HEK293 (cell line): ENCODE data around the gene ATP6V0C.
A peak's percentile ranks its signal among the peaks of the same experiment; 100 is the strongest.

Experiments used
- CTCF ChIA-PET: fragments of 350-600 bp; formaldehyde crosslinking; extraction: SDS; loops from one replicate; lab custom pipeline; 2021; ENCODE audit warnings: antibody characterized with exemption; lab: Yijun Ruan, JAX
- POLR2A ChIA-PET: fragments of 300-600 bp; formaldehyde crosslinking; extraction: SDS; loops from one replicate; lab custom pipeline; 2020; ENCODE audit warnings: antibody characterized with exemption, inconsistent platforms; lab: Yijun Ruan, JAX
- H3K27ac ChIP-seq: fragments of 200-500 bp; sonication (Bioruptor generic); 2 replicates; pipeline ENCODE4 v1.5.1; 2014; ENCODE audit warnings: low read depth, low read length, control low read depth, inconsistent platforms; ENCODE audit errors: extremely low read depth
- H3K36me3 ChIP-seq, 2 experiments: fragments of 200-500 bp in 1 of 2; sonication (Bioruptor generic) in 1 of 2; 1 replicate in 1 of 2; 2 replicates in 1 of 2; pipeline ENCODE4 v1.5.1; 2014 to 2017; ENCODE audit warnings: inconsistent platforms in 2 of 2, low read length in 2 of 2; ENCODE audit not compliant: control insufficient read depth in 2 of 2, insufficient read depth in 1 of 2
- H3K4me1 ChIP-seq: fragments of 200-500 bp; sonication (Bioruptor generic); 2 replicates; pipeline ENCODE4 v1.5.1; 2014; ENCODE audit warnings: mild to moderate bottlenecking, low read length, inconsistent platforms; ENCODE audit not compliant: control insufficient read depth, insufficient read depth
- H3K4me3 ChIP-seq: 2 replicates; pipeline ENCODE4 v1.5.1; 2011; ENCODE audit warnings: low read depth, mild to moderate bottlenecking, control low read depth, low read length, moderate library complexity
- H3K9me3 ChIP-seq: fragments of 200-500 bp; sonication (Bioruptor generic); 2 replicates; pipeline ENCODE4 v1.5.1; 2014; ENCODE audit warnings: low read depth, low read length, inconsistent platforms; ENCODE audit not compliant: control insufficient read depth, insufficient read depth
- MZF1 ChIP-seq: fragments of 450-650 bp; formaldehyde crosslinking; IDR thresholded peaks from 2 replicates; pipeline ENCODE4 v1.5.1; 2017; ENCODE audit warnings: missing biosample characterization, missing genetic modification characterization, borderline replicate concordance
- SETDB1 ChIP-seq: IDR thresholded peaks from one replicate; pipeline ENCODE4 v1.6.1; 2017; ENCODE audit warnings: mild to moderate bottlenecking, low read length, moderate library complexity, mixed read lengths; ENCODE audit not compliant: insufficient read length
- ZBTB11 ChIP-seq: fragments of 450-650 bp; formaldehyde crosslinking; conservative IDR thresholded peaks from 2 replicates; pipeline ENCODE4 v1.5.1; 2016; ENCODE audit warnings: low read depth, missing biosample characterization, missing genetic modification characterization
- ZBTB8A ChIP-seq: fragments of 450-650 bp; formaldehyde crosslinking; IDR thresholded peaks from 2 replicates; pipeline ENCODE4 v1.5.1; 2016; ENCODE audit warnings: missing biosample characterization, missing genetic modification characterization
- ZNF214 ChIP-seq: fragments of 450-650 bp; formaldehyde crosslinking; IDR thresholded peaks from 2 replicates; pipeline ENCODE4 v1.5.1; 2017; ENCODE audit warnings: missing biosample characterization, mild to moderate bottlenecking, missing genetic modification characterization, borderline replicate concordance
- ZNF362 ChIP-seq: fragments of 450-650 bp; formaldehyde crosslinking; IDR thresholded peaks from 2 replicates; pipeline ENCODE4 v1.5.1; 2016; ENCODE audit warnings: missing biosample characterization, missing genetic modification characterization
- ZNF548 ChIP-seq: fragments of 450-650 bp; formaldehyde crosslinking; IDR thresholded peaks from 2 replicates; pipeline ENCODE4 v1.5.1; 2016; ENCODE audit warnings: missing biosample characterization, missing genetic modification characterization
- ZNF600 ChIP-seq: fragments of 450-650 bp; formaldehyde crosslinking; IDR thresholded peaks from 2 replicates; pipeline ENCODE4 v1.5.1; 2016; ENCODE audit warnings: missing biosample characterization, missing genetic modification characterization
- ZNF747 ChIP-seq: fragments of 450-650 bp; formaldehyde crosslinking; IDR thresholded peaks from 2 replicates; pipeline ENCODE4 v1.5.1; 2016; ENCODE audit warnings: missing biosample characterization, missing genetic modification characterization
- ZNF776 ChIP-seq: fragments of 450-650 bp; formaldehyde crosslinking; IDR thresholded peaks from 2 replicates; pipeline ENCODE4 v1.5.0; 2017; ENCODE audit warnings: missing biosample characterization, missing genetic modification characterization, borderline replicate concordance
- ZNF785 ChIP-seq: fragments of 450-650 bp; formaldehyde crosslinking; IDR thresholded peaks from 2 replicates; pipeline ENCODE4 v1.5.1; 2016; ENCODE audit warnings: missing biosample characterization, missing genetic modification characterization
- ZXDB ChIP-seq: fragments of 450-650 bp; formaldehyde crosslinking; IDR thresholded peaks from 2 replicates; pipeline ENCODE4 v1.5.1; 2016; ENCODE audit warnings: missing biosample characterization, missing genetic modification characterization
- TF ChIP-seq, protein P1 (sequence below): fragments of 450-650 bp; formaldehyde crosslinking; IDR thresholded peaks from 2 replicates; pipeline ENCODE4 v1.5.1; 2016; ENCODE audit warnings: missing biosample characterization, missing genetic modification characterization
- TF ChIP-seq, protein P2 (sequence below): fragments of 450-650 bp; formaldehyde crosslinking; IDR thresholded peaks from 2 replicates; pipeline ENCODE4 v1.5.1; 2017; ENCODE audit warnings: missing biosample characterization, missing genetic modification characterization

ATP6V0C gene

DNA sequence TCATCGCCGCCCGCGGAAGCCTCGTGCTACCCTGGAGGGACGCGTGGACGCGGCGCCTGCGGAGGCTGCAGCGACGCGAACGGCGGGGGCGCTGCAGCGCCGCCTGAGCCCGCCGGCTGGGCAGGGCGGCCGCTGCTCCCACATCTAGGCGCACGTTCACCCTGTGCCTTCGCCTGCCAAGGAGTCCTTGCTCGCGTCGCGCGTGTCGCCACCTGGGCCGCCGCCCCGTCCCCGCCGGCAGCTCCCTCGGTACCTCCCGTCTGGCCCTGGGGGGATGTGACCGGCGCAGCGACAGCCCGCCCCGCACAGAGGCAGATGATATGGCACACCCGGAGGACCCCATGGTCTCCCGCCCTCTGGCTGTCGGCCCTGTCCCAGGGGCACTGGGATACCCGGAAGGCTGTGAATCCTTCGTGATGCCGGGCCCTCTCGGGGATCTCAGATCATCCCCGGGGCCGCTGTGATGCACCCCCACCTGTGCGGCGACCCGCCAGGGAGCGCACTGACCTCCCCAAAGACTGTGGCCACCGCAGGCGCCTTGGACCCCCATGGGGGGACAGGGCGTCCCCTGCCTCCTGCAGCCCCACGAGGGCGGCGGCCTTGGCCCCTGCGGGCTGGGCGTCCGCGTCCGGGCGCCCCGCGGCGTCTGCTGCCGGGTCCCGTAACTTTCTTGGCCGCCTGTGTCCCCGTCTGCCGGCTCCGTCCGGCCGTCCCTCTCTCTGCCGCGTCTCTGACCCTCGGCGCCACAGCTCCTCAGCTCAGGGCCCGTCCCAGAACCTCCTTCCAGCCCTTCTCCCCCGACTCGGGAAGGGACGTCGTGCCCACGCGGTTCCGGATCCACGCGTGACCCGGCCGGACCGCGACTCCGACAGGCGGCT lies 39.5 kb upstream of the ATP6V0C start (continued):
- TF ChIP-seq ZBTB11 = peak; percentile 83
- TF ChIP-seq, protein P1, sequence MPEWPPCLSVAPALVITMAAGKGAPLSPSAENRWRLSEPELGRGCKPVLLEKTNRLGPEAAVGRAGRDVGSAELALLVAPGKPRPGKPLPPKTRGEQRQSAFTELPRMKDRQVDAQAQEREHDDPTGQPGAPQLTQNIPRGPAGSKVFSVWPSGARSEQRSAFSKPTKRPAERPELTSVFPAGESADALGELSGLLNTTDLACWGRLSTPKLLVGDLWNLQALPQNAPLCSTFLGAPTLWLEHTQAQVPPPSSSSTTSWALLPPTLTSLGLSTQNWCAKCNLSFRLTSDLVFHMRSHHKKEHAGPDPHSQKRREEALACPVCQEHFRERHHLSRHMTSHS (tag by site-specific recombination) = no peak
- TF ChIP-seq ZNF776 (tag by site-specific recombination) = no peak
- no peak for TF ChIP-seq SETDB1
- peak; percentile 96 for TF ChIP-seq ZBTB8A (tag by site-specific recombination)
- TF ChIP-seq, all 188 proteins: peak for 37

GRCh38 chr16:2474877-2475412 lies 38.8 kb upstream of the ATP6V0C start, which contains the start of gene TBC1D24:
TBC1D24 (plus strand) TSS chr16:2475127; CDS start chr16:2496149, 21,022 bp downstream.
- peaks cover 0 to 4% of the 10 kb centered on the region in 2 experiments; a peak in 1 of 3 replicates for H3K36me3 ChIP-seq
- peaks cover 15% of the 10 kb centered on the region for H3K4me1 ChIP-seq
- CTCF ChIA-PET = interaction anchor here (1.2 kb wide), 1 partner anchor 26 kb away, joined by 3 read pairs; no protein-coding TSS in a partner anchor
- POLR2A ChIA-PET = interaction anchor here (0.7 to 1.7 kb wide), 8 partner anchors 14 to 223 kb away, joined by 3 to 10 read pairs (median 4); partner anchors contain the start of gene ECI1
- TF ChIP-seq ZNF214 (tag by site-specific recombination) (no peak), ZXDB (tag by site-specific recombination) (no peak), ZBTB8A (tag by site-specific recombination) (no peak), ZNF747 (no peak), ZNF548 (no peak), ZNF785 (0 out of 2 replicates have a peak, but pooled peaks have one; percentile 42), MZF1 (tag by site-specific recombination) (no peak), ZNF600 (tag by site-specific recombination) (0 out of 2 replicates have a peak, but pooled peaks have one; percentile 8), ZNF362 (tag by site-specific recombination) (no peak)
- TF ChIP-seq, protein P2, sequence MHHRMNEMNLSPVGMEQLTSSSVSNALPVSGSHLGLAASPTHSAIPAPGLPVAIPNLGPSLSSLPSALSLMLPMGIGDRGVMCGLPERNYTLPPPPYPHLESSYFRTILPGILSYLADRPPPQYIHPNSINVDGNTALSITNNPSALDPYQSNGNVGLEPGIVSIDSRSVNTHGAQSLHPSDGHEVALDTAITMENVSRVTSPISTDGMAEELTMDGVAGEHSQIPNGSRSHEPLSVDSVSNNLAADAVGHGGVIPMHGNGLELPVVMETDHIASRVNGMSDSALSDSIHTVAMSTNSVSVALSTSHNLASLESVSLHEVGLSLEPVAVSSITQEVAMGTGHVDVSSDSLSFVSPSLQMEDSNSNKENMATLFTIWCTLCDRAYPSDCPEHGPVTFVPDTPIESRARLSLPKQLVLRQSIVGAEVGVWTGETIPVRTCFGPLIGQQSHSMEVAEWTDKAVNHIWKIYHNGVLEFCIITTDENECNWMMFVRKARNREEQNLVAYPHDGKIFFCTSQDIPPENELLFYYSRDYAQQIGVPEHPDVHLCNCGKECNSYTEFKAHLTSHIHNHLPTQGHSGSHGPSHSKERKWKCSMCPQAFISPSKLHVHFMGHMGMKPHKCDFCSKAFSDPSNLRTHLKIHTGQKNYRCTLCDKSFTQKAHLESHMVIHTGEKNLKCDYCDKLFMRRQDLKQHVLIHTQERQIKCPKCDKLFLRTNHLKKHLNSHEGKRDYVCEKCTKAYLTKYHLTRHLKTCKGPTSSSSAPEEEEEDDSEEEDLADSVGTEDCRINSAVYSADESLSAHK (tag by site-specific recombination) = no peak
- H3K4me3 ChIP-seq = peak within 1 kb of the TSS; percentile 63
- H3K27ac ChIP-seq = peak within 1 kb of the TSS; percentile 79
- H3K9me3 ChIP-seq = no peaks in the 10 kb centered on the region
